Breast epithelium (tissue), 4 donors: ENCODE results near the gene ZNF143. TPM values are rescaled to one million over a fixed set of nuclear protein-coding genes. Genes with fewer than 3 reads are reported as not detected.
A peak's percentile ranks its signal among the peaks of the same experiment; 100 is the strongest.

Experiments
- DNase-seq, 2 donors: peaks; one replicate each; pipeline ENCODE4 v3.0.0-alpha.2; 2019; ENCODE audit warnings: low spot score in 2 of 2
- H3K27ac ChIP-seq, 2 donors: fragments of 200-600 bp; sonication (generic) in 1 of 2; one replicate each; pipeline ENCODE4 v1.5.1; 2016 to 2019; ENCODE audit warnings: mild to moderate bottlenecking in 1 of 2
- H3K27me3 ChIP-seq, 2 donors: fragments of 200-600 bp; sonication (generic) in 1 of 2; one replicate each; pipeline versions ENCODE4 v1.5.1 to v1.6.0; 2017 to 2019; ENCODE audit warnings: control low read depth in 1 of 2, mild to moderate bottlenecking in 1 of 2
- H3K36me3 ChIP-seq: fragments of 200-600 bp; one replicate; pipeline ENCODE4 v1.5.1; 2019
- H3K4me1 ChIP-seq, 2 donors: fragments of 200-600 bp; sonication (generic); one replicate each; pipeline ENCODE4 v1.5.1; 2016 to 2019; ENCODE audit warnings: control low read depth in 1 of 2
- H3K4me3 ChIP-seq, 3 donors: fragments of 200-600 bp; sonication (generic); 1 replicate in 2 of 3; 2 replicates in 1 of 3; pipeline ENCODE4 v1.5.1; 2016 to 2019; ENCODE audit warnings: mild to moderate bottlenecking in 3 of 3, moderate library complexity in 2 of 3
- H3K9me3 ChIP-seq, 2 donors: fragments of 200-600 bp; sonication (generic) in 1 of 2; one replicate each; pipeline ENCODE4 v1.5.1; 2016 to 2019; ENCODE audit warnings: control low read depth in 1 of 2
- CTCF ChIP-seq, 3 donors: fragments of 450-650 bp; IDR thresholded peaks; one replicate each; pipeline ENCODE4 v1.5.1; 2016 to 2017; ENCODE audit warnings: antibody characterized with exemption in 3 of 3, mild to moderate bottlenecking in 3 of 3, moderate library complexity in 3 of 3
- POLR2A ChIP-seq: fragments of 450-650 bp; IDR thresholded peaks from one replicate; pipeline ENCODE4 v1.6.1; 2016; ENCODE audit warnings: antibody characterized with exemption, mild to moderate bottlenecking, moderate library complexity
- POLR2AphosphoS5 ChIP-seq, 3 donors: sonication (generic); formaldehyde crosslinking; IDR thresholded peaks; one replicate each; pipeline ENCODE4 v1.6.1; 2017; ENCODE audit warnings: antibody characterized with exemption in 3 of 3
- intact Hi-C: fragments of 100-400 bp; cut with DNase I; formaldehyde crosslinking; loops from one replicate; pipeline ENCODE4 v1.15.1; 2023; ENCODE audit warnings: low total_unique reads
- total RNA-seq, 3 donors: library from RNA; depleted of rRNA; stranded (reverse); fragments of >200 nt; gene quantifications; one replicate each; pipeline ENCODE4 v1.1.0, GENCODE V29; 2016

ZNF143 gene
- total RNA-seq, 3 donors from 2014 or later = 21.1 to 41.3 (median 39.2) TPM

GRCh38 chr11:9576701-9577381, 116.0 kb downstream of the ZNF143 start:
- Histone ChIP-seq H3K9me3 (no peaks in the 10 kb centered on the region), H3K4me3 (peak overlapping the region; percentile 68 to 82 (median 72)), H3K4me1 (no peaks in the 10 kb centered on the region), H3K27ac (peak overlapping the region; percentile 50 to 99), H3K36me3 (peaks cover 3% of the 10 kb centered on the region), H3K27me3 (no peaks in the 10 kb centered on the region)
- DNase-seq = no peak
- intact Hi-C loops = no loop called here
- TF ChIP-seq POLR2A = no peak
- no peak for TF ChIP-seq POLR2AphosphoS5 (IDR thresholded peaks at IDR 0.05)
- TF ChIP-seq CTCF (IDR thresholded peaks at IDR 0.05) = no peak

DNA sequence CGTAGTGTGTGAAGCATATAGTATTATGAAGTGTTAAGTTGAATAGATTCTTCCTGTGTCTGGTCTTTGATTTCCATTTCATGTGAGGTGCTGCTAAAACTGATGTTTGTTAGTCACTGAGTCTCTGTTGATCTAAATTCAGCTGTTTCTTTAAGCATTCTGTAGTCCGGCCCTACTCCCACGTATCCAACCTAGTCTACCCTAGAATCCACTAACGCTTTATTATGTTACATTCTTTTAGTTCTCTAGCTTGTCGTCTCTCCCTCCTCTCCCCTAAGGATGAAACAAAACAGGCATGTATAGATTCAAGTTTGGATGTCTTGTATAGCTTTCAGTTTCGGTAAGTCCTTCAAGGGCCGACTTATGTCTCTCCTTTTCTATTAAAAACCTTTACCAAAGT, 116.7 kb downstream of the ZNF143 start:
- no peaks in the 10 kb centered on the region for H3K4me1 ChIP-seq
- intact Hi-C loops = no loop called here
- no peak for DNase-seq
- peak overlapping the region; percentile 68 to 82 (median 72) for H3K4me3 ChIP-seq
- no peak for TF ChIP-seq POLR2AphosphoS5 (IDR thresholded peaks at IDR 0.05)
- no peak for TF ChIP-seq CTCF (IDR thresholded peaks at IDR 0.05)
- no peak for TF ChIP-seq POLR2A
- H3K36me3 ChIP-seq = peaks cover 6% of the 10 kb centered on the region
- H3K27me3 ChIP-seq = no peaks in the 10 kb centered on the region
- H3K27ac ChIP-seq = peak overlapping the region; percentile 40 to 99
- H3K9me3 ChIP-seq = no peaks in the 10 kb centered on the region

Other genes starting within 250 kb of the ZNF143 start
- gene DENND5A, start 195.7 kb upstream of the ZNF143 start, total RNA-seq = 100 to 1,000 TPM in 2 of 3 donors, 10 to 100 TPM in 1; 63.5 to 124 (median 118) TPM
- 10 to 100 TPM; 19.2 to 42.3 (median 38.0) TPM for gene TMEM41B, start 146.4 kb upstream of the ZNF143 start, total RNA-seq
- gene IPO7, start 76.4 kb upstream of the ZNF143 start, total RNA-seq = 100 to 1,000 TPM in 2 of 3 donors, 10 to 100 TPM in 1; 61.8 to 123 (median 109) TPM
- 100 to 1,000 TPM in 1 of 3 donors, 10 to 100 TPM in 2; 25.0 to 128 (median 66.5) TPM for gene WEE1, start 112.7 kb downstream of the ZNF143 start, total RNA-seq
- gene SWAP70, start 203.1 kb downstream of the ZNF143 start, total RNA-seq = 10 to 100 TPM; 36.8 to 64.5 (median 60.6) TPM